ENCODE data around the gene NUP205.
A peak's percentile ranks its signal among the peaks of the same experiment; 100 is the strongest.

The NUP205 gene

GRCh38 chr7:135539629-135540028 lies 18.1 kb upstream of the NUP205 start:
- DNase-seq = no peak

- no peak for DNase-seq
Observed at GRCh38 chr7:135541029-135541428, 16.7 kb upstream of the NUP205 start.

- DNase-seq = no peak
Observed at GRCh38 chr7:135550196-135550595, 7.5 kb upstream of the NUP205 start.

GRCh38 chr7:135552148-135552547 lies 5.6 kb upstream of the NUP205 start:
- no peak for DNase-seq

GRCh38 chr7:135553346-135553745 lies 4.4 kb upstream of the NUP205 start:
- DNase-seq = no peak

- DNase-seq = peak; percentile 66
Observed at GRCh38 chr7:135558337-135558767, 635 bp downstream of the NUP205 start.

- no peak for DNase-seq
Observed at GRCh38 chr7:135558881-135559280, 1.2 kb downstream of the NUP205 start.

- DNase-seq = no peak
Observed at GRCh38 chr7:135560631-135561030, 2.9 kb downstream of the NUP205 start.

GRCh38 chr7:135562720-135563119 lies 5.0 kb downstream of the NUP205 start:
- DNase-seq = no peak

GRCh38 chr7:135571834-135572233 lies 14.1 kb downstream of the NUP205 start:
- DNase-seq = no peak

GRCh38 chr7:135573541-135573940 lies 15.8 kb downstream of the NUP205 start:
- no peak for DNase-seq

- DNase-seq = no peak
Observed at GRCh38 chr7:135575296-135575695, 17.6 kb downstream of the NUP205 start.

GRCh38 chr7:135578569-135578968 lies 20.9 kb downstream of the NUP205 start:
- DNase-seq = no peak

- no peak for DNase-seq
Observed at GRCh38 chr7:135584362-135585353, 26.9 kb downstream of the NUP205 start.

- no peak for DNase-seq
Observed at GRCh38 chr7:135597181-135597925, 39.6 kb downstream of the NUP205 start.

GRCh38 chr7:135597926-135598305 lies 40.2 kb downstream of the NUP205 start:
- DNase-seq = no peak

GRCh38 chr7:135599471-135599870 lies 41.8 kb downstream of the NUP205 start:
- no peak for DNase-seq

GRCh38 chr7:135600226-135600625 lies 42.5 kb downstream of the NUP205 start:
- DNase-seq = no peak

GRCh38 chr7:135601182-135601581 lies 43.5 kb downstream of the NUP205 start:
- DNase-seq = no peak

GRCh38 chr7:135602304-135602703 lies 44.6 kb downstream of the NUP205 start:
- DNase-seq = no peak

- no peak for DNase-seq
Observed at GRCh38 chr7:135616136-135616535, 58.4 kb downstream of the NUP205 start.

GRCh38 chr7:135617781-135618180 lies 60.1 kb downstream of the NUP205 start:
- DNase-seq = no peak

GRCh38 chr7:135618510-135618909 lies 60.8 kb downstream of the NUP205 start:
- DNase-seq = no peak

GRCh38 chr7:135620447-135620846 lies 62.7 kb downstream of the NUP205 start:
- no peak for DNase-seq
